Mucosa of descending colon (tissue), 3 donors: ENCODE measurements around the gene CDK5RAP2. TPM values are rescaled to one million over a fixed set of nuclear protein-coding genes. Genes with fewer than 3 reads are reported as not detected.

Source experiments
- ATAC-seq: fragments of 200-7000 bp; cut with Tn5 transposase; one replicate; pipeline ENCODE4 v1.9.1; 2020; ENCODE audit warnings: mild to moderate bottlenecking, moderate library complexity
- DNase-seq, 3 donors: peaks; one replicate each; pipeline ENCODE4 v3.0.0-alpha.2; 2020
- H3K36me3 ChIP-seq: fragments of 200-600 bp; one replicate; pipeline ENCODE4 v1.8.0; 2021; ENCODE audit warnings: low read depth, mild to moderate bottlenecking
- H3K4me1 ChIP-seq: fragments of 200-600 bp; one replicate; pipeline ENCODE4 v1.8.0; 2021; ENCODE audit warnings: low read depth, mild to moderate bottlenecking
- H3K4me3 ChIP-seq: fragments of 200-600 bp; one replicate; pipeline ENCODE4 v1.8.0; 2021; ENCODE audit warnings: mild to moderate bottlenecking
- H3K9me3 ChIP-seq: fragments of 200-600 bp; one replicate; pipeline ENCODE4 v1.8.0; 2021; ENCODE audit warnings: mild to moderate bottlenecking
- intact Hi-C, 2 donors: fragments of 100-400 bp; cut with DNase I in 1 of 2; cut with micrococcal nuclease in 1 of 2; formaldehyde crosslinking; loops; one replicate each; pipeline versions ENCODE4 v1.11.0 to v1.11.1; 2022; cut with DNase I, micrococcal nuclease
- total RNA-seq, 3 donors: library from RNA; stranded (reverse); fragmentation: NEBNext Ultra II Directional in 2 of 3; extraction: Animal tissue kit (Norgen Biotek cat#: 25700) in 2 of 3; gene quantifications; one replicate each; pipeline versions ENCODE4 v1.2.1 to v1.2.4, GENCODE V29; 2021 to 2023
- TF ChIP-seq, protein P1 (sequence below): fragments of 200-600 bp; IDR thresholded peaks from one replicate; pipeline ENCODE4 v1.8.0; 2022; ENCODE audit warnings: antibody characterized with exemption, mild to moderate bottlenecking
- donor health status: DM: no; HTN: no; CAD: no; lungs with moderate emphysema.
- donor health status: DM: no; HTN: no; CAD: no.
- donor health status: DM: no; HTN: yes; CAD: no.

Gene CDK5RAP2
- total RNA-seq, 3 donors from 2014 or later, result 27.0 to 62.4 (median 35.1) TPM

DNA sequence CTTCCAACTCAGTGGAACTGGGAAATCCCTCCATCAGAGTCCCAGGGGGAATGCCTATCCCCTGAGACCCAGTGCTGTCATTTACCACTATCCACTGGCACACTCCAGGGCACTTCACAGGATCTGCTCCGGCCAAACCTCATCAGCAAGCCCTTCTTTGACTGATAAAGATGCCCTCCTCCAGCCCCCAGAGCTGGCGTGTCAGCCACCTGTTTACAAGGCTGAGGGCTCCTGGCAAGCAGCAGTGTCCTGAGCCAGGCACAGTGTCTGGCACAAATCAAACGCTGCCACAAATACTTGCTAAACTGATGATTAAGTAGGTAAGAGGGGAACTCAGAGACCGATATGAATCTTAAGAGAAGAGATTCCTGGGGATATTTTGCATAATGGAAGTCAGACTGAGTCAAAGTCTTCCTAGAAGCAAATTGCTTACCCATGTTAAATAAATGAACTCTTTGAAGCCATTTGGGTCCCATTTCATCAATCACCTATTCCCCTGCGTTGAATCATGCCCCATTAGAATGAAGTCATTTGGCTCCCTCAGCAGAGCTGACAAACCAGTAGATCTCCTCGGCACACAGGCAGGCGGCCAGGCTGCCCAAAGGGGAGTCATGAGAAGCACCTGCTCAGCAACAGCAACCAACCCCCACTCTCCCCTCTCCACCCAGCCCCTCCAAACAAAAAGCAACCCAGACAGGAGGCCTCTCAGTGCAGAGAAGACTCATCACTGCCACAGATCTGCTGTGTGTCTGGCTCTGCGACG lies 97.4 kb downstream of the CDK5RAP2 start:
- ATAC-seq, result no peak
- DNase-seq, result no peak
- H3K36me3 ChIP-seq, result no peaks in the 10 kb centered on the region
- TF ChIP-seq, protein P1, sequence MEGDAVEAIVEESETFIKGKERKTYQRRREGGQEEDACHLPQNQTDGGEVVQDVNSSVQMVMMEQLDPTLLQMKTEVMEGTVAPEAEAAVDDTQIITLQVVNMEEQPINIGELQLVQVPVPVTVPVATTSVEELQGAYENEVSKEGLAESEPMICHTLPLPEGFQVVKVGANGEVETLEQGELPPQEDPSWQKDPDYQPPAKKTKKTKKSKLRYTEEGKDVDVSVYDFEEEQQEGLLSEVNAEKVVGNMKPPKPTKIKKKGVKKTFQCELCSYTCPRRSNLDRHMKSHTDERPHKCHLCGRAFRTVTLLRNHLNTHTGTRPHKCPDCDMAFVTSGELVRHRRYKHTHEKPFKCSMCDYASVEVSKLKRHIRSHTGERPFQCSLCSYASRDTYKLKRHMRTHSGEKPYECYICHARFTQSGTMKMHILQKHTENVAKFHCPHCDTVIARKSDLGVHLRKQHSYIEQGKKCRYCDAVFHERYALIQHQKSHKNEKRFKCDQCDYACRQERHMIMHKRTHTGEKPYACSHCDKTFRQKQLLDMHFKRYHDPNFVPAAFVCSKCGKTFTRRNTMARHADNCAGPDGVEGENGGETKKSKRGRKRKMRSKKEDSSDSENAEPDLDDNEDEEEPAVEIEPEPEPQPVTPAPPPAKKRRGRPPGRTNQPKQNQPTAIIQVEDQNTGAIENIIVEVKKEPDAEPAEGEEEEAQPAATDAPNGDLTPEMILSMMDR, result no peak
- H3K9me3 ChIP-seq, result no peaks in the 10 kb centered on the region
- intact Hi-C loops, result no loop called here
- H3K4me3 ChIP-seq, result no peak overlapping the region
- H3K4me1 ChIP-seq, result no peaks in the 10 kb centered on the region

DNA sequence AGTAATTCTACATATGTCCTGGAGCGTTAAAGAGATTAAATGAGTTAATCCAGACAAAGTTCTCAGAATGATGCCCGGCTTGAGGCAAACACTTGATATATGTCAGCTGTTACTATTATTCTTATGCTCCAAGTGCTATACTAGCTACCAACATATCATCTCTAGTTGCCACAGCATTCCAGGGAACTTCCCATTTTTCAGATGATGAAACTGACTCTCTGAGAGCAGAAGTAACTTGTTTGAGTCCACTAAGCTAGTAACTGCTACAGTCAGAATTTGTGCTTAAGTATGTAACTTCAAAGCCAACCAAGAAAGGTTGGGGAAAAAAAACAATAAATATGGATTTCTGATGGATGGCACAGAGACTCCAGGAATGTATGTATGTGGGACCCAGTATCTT lies 98.1 kb downstream of the CDK5RAP2 start:
- no peaks in the 10 kb centered on the region for H3K9me3 ChIP-seq
- intact Hi-C loops, result no loop called here
- no peaks in the 10 kb centered on the region for H3K36me3 ChIP-seq
- H3K4me3 ChIP-seq, result no peak overlapping the region
- H3K4me1 ChIP-seq, result no peaks in the 10 kb centered on the region
- TF ChIP-seq, protein P1, result no peak
- DNase-seq (no peak), ATAC-seq (no peak)

DNA sequence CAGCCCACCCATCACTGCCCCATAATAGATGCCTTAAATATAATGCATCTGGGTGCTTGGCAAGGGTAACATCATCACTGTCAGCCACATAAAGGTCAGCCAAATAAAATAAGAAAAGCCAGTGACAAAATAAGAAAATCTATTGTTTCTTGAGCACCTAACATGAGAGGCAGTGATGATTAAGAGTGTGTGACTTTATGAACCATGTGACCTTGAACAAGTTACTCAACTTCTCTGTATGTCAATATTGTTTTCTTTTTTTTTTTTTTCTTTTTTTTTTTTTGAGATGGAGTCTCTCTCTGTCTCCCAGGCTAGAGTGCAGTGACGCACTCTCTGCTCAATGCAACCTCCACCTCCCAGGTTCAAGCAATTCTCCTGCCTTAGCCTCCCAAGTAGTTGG lies 98.7 kb downstream of the CDK5RAP2 start:
- Histone ChIP-seq H3K9me3 (no peaks in the 10 kb centered on the region), H3K36me3 (no peaks in the 10 kb centered on the region), H3K4me1 (no peaks in the 10 kb centered on the region), H3K4me3 (no peak overlapping the region)
- TF ChIP-seq, protein P1, result no peak
- ATAC-seq (no peak), DNase-seq (no peak)
- intact Hi-C loops, result no loop called here

DNA sequence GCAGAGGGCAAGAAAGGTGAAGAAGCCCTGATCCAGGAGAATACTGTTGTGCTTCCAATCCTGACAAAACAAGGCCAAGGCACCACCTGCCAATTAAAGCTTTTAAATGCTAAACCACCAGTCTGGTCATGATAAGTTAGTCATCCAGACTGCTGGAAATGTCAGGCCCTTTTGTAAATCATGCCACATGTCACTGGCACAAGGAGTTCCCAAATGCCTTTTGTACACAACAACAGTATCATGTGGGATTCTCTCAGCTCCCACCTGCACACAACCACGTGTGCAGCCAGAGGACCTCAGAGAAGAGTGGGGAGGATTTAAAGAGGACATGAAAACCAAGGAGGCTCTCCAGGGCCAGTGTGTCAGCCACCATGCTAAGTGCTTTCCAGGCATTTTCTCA lies 99.3 kb downstream of the CDK5RAP2 start:
- ATAC-seq, result no peak
- no peaks in the 10 kb centered on the region for H3K36me3 ChIP-seq
- intact Hi-C loops, result no loop called here

DNA sequence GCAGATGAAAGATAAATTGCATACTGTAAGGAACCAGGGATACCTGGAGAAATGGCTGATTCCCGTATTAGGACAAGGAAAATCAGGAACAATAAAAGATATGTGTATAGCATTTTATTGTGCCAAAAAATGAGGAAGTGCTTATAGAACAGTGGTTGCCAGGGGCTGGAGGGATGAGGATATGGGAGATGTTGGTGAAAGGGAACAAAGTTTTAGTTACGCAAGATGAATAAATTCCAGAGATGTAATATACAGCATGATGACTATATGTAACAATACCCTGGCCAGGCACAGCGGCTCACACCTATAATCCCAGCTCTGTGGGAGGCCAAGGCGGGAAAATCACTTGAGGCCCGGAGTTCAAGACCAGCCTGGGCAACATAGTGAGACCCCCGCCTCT lies 101.8 kb downstream of the CDK5RAP2 start:
- ATAC-seq, result peak; percentile 87

More for the DNA sequence above, 99.3 kb downstream of the CDK5RAP2 start:
- no peak for DNase-seq
- Histone ChIP-seq H3K4me3 (no peak overlapping the region), H3K9me3 (no peaks in the 10 kb centered on the region), H3K4me1 (no peaks in the 10 kb centered on the region)
- TF ChIP-seq, protein P1, result no peak

More for the DNA sequence above, 101.8 kb downstream of the CDK5RAP2 start:
- intact Hi-C loops, result no loop called here
- no peaks in the 10 kb centered on the region for H3K36me3 ChIP-seq
- TF ChIP-seq, protein P1, result no peak
- no peaks in the 10 kb centered on the region for H3K4me1 ChIP-seq
- DNase-seq, result peak in 2 of 3 donors; percentile 6 to 26
- no peak overlapping the region for H3K4me3 ChIP-seq
- no peaks in the 10 kb centered on the region for H3K9me3 ChIP-seq
